GM21423 (cell line): ENCODE results near the gene SOX1.

Source experiments
- ATAC-seq: cut with Tn5 transposase; IDR thresholded peaks from one replicate; pipeline ENCODE4 v1.9.1; 2021; ENCODE audit warnings: mild to moderate bottlenecking, moderate library complexity; ENCODE audit not compliant: unreplicated experiment

SOX1 gene

GRCh38 chr13:112071723-112072533 lies 5.0 kb downstream of the SOX1 start:
- no peak for ATAC-seq

GRCh38 chr13:112072534-112073244 lies 5.7 kb downstream of the SOX1 start:
- ATAC-seq: no peak

GRCh38 chr13:112073245-112074138 lies 6.5 kb downstream of the SOX1 start:
- ATAC-seq: no peak

GRCh38 chr13:112074139-112074865 lies 7.4 kb downstream of the SOX1 start:
- ATAC-seq: no peak

GRCh38 chr13:112077729-112078128 lies 10.8 kb downstream of the SOX1 start:
- no peak for ATAC-seq

GRCh38 chr13:112078216-112078615 lies 11.3 kb downstream of the SOX1 start:
- no peak for ATAC-seq

- no peak for ATAC-seq
Measured at GRCh38 chr13:112078879-112079531, 12.1 kb downstream of the SOX1 start.

GRCh38 chr13:112079696-112080095 lies 12.7 kb downstream of the SOX1 start:
- ATAC-seq: no peak

- no peak for ATAC-seq
Measured at GRCh38 chr13:112083971-112084370, 17.0 kb downstream of the SOX1 start.

GRCh38 chr13:112092453-112092852 lies 25.5 kb downstream of the SOX1 start:
- no peak for ATAC-seq

GRCh38 chr13:112095354-112095753 lies 28.4 kb downstream of the SOX1 start:
- ATAC-seq: no peak

GRCh38 chr13:112096959-112097358 lies 30.0 kb downstream of the SOX1 start:
- ATAC-seq: no peak

- ATAC-seq: no peak
Measured at GRCh38 chr13:112097770-112098169, 30.8 kb downstream of the SOX1 start.

GRCh38 chr13:112098699-112099098 lies 31.8 kb downstream of the SOX1 start:
- no peak for ATAC-seq

GRCh38 chr13:112101360-112101930 lies 34.5 kb downstream of the SOX1 start:
- ATAC-seq: no peak

GRCh38 chr13:112102243-112102642 lies 35.3 kb downstream of the SOX1 start:
- ATAC-seq: no peak

- ATAC-seq: no peak
Measured at GRCh38 chr13:112103260-112103838, 36.4 kb downstream of the SOX1 start.

- no peak for ATAC-seq
Measured at GRCh38 chr13:112103961-112104880, 37.3 kb downstream of the SOX1 start.
